Mucosa of stomach (tissue), 1 donor: ENCODE data around the gene LMX1A.

Experiments
- H3K27me3 ChIP-seq: one replicate; pipeline ENCODE4 v1.7.0; 2013; ENCODE audit warnings: mild to moderate bottlenecking, low read length; ENCODE audit not compliant: control insufficient read depth, insufficient read depth
- H3K36me3 ChIP-seq: one replicate; pipeline ENCODE4 v1.7.0; 2013; ENCODE audit warnings: low read length; ENCODE audit not compliant: control insufficient read depth, insufficient read depth
- H3K4me1 ChIP-seq: one replicate; pipeline ENCODE4 v1.7.0; 2013; ENCODE audit warnings: mild to moderate bottlenecking, low read length; ENCODE audit not compliant: control insufficient read depth, insufficient read depth
- H3K4me3 ChIP-seq: one replicate; pipeline ENCODE4 v1.7.0; 2013; ENCODE audit warnings: low read length
- H3K9ac ChIP-seq: one replicate; pipeline ENCODE4 v1.7.0; 2013; ENCODE audit warnings: mild to moderate bottlenecking, low read length, moderate library complexity
- H3K9me3 ChIP-seq: one replicate; pipeline ENCODE4 v1.7.0; 2013; ENCODE audit warnings: mild to moderate bottlenecking, low read length, moderate library complexity; ENCODE audit not compliant: control insufficient read depth
- donor health status: Pancreatic carcinoma.

LMX1A gene

DNA sequence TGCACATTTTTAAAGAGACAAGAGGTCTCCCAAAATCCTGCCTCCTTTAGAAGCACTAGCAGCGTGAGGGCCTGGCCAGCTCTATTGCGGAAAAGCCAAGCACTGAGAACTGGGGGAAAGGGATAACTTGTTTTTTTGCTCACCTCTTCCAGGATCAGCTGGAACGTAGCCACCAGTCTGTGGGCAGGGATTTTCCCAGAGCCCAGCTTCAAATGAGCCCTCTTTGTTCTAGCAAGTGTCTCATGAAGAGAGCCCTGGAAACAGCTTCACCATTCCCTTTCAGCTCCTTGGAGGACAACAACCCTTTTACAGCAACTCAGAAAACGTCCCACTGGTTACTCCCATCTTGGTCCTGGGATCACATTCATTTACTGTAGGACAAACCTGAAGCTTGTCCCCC lies 195.4 kb downstream of the LMX1A start:
- no peaks in the 10 kb centered on the region for H3K4me1 ChIP-seq
- H3K9me3 ChIP-seq = no peaks in the 10 kb centered on the region
- no peak overlapping the region for H3K9ac ChIP-seq
- H3K36me3 ChIP-seq = no peaks in the 10 kb centered on the region
- H3K27me3 ChIP-seq = no peaks in the 10 kb centered on the region
- no peak overlapping the region for H3K4me3 ChIP-seq

DNA sequence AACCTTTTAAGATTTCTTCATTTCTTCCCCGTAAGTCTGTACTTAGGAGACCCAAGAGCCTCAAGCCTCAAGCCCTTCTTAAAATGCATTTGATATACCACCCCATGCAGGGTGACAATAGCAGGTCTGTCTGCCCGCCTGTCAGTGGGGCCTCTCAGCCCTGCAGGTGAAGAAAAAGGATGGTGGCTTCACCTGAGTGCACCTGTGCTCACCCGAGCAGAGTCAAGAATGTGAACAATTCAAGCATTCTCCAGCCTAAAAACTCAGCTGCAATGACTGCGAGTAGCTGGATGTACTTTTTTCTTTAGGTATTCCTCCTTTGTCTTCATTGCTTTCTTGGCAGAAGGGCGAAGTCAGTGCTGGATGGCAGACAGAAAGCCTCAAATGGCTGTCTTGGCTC lies 203.3 kb downstream of the LMX1A start:
- no peaks in the 10 kb centered on the region for H3K27me3 ChIP-seq

DNA sequence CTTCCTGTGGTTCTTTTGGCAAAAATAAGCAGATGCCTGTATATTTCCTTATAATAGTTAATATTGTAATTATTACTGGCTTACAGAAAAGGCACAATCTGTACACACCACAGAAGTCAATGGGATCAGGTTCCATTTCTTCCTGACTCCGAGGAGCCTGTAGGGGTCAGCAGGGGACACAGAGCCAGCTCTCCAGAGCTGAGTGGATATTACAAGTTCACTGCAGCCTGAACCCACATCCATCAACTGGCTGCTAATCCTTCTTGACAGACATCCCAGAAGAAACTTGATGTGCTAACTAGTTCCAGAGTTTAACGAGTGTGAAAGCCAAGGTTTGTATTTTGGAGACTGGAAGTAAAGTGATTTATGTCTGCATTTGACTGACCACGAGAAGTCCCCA lies 203.8 kb downstream of the LMX1A start:
- H3K27me3 ChIP-seq = no peaks in the 10 kb centered on the region
- H3K4me1 ChIP-seq = no peaks in the 10 kb centered on the region
- no peaks in the 10 kb centered on the region for H3K9me3 ChIP-seq
- H3K9ac ChIP-seq = no peak overlapping the region
- no peak overlapping the region for H3K4me3 ChIP-seq
- no peaks in the 10 kb centered on the region for H3K36me3 ChIP-seq

More for the DNA sequence above, 203.3 kb downstream of the LMX1A start:
- Histone ChIP-seq H3K9ac (no peak overlapping the region), H3K36me3 (no peaks in the 10 kb centered on the region), H3K4me1 (no peaks in the 10 kb centered on the region), H3K9me3 (no peaks in the 10 kb centered on the region), H3K4me3 (no peak overlapping the region)

DNA sequence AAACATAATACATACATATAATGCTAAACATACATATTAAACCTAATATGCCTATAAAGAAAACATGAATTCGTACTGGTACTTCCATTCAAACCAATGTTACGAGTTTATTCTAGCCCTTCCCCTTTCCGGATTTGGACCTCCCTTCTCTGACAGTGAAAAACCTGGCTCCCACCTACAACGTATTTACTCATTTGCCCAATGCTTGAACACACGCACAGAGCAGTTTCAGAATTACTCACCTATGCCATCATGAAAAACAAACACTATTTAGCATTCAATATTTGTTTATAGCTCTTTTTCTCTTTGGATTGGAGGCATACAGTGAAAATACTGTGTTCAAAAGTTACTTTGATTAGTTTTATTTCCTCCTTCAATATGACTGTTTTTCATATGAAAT lies 204.4 kb downstream of the LMX1A start:
- Histone ChIP-seq H3K9ac (no peak overlapping the region), H3K9me3 (no peaks in the 10 kb centered on the region), H3K4me1 (no peaks in the 10 kb centered on the region), H3K4me3 (no peak overlapping the region), H3K27me3 (no peaks in the 10 kb centered on the region), H3K36me3 (no peaks in the 10 kb centered on the region)
